Measurements from ENCODE around the gene ALPK1.

ALPK1 gene

DNA sequence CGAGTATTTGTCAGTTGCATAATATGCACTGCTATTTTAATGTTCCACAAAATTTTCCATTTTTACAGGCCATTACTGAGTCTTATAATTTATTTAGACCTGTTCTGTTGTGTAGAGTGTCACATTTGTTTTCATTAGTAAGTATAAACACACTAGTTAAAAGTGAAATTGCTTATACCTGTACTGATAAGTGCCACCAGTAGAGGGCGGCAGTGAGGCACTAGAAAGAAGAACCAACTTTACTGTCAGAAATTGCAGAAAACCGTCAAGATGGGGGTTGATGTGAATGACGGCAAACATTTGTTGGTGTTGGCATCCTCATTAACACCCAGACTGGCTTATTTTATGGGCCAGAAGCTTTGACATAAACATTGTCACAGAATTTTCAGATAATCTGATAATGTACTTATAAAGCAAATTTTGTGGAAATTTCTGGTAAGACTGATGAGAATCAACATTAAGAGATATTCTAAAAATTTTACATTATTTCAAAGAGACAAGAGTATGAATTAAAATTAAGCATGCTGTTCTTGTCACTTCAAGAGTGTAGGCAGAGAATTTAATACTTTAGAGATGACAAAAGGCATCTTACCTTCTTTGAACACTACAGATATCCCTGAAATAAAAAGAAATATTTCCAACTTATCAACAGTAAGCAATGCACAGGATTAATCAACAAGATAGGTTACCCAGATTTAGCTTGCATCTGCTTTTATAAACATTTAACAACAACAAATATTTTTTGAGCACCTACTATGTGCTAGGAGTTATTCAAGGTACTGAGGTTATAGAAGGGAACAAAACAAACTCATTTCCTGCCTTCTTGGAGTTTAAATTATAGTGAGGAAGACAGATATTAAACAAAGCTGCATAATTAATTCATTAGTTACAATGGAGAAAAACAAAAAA, 24.9 kb downstream of the ALPK1 start (continued):
- TF ChIP-seq OVOL3 (tag by site-specific recombination; IDR thresholded peaks at IDR 0.05), result no peak
- no peak for TF ChIP-seq ZNF623 (tag by site-specific recombination; IDR thresholded peaks at IDR 0.05)

DNA sequence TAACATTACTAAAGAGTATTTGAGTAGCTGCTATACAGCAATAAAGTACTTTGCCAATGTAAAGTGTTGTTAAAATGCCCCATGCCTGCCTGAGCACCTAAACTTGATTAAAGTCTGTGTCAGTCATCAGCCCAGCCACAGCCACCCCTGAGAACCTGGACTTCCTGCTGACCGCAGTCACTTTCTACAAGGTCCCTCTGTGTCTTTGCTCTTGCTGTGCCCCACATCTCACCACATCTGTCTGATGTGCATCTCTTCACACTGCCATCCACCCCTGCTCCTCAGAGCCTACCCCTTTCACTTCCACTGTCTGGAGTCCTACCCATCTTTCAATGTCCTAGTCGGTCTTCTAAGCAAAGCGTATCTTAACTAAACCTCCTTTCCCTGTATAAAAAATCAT, 25.7 kb downstream of the ALPK1 start:
- H3K27ac ChIP-seq (ENCODE audit: extremely low read depth, low read depth, low read length), result no peak overlapping the region
- no peaks in the 10 kb centered on the region for H3K9me3 ChIP-seq (ENCODE audit: control insufficient read depth, insufficient read depth, low read depth, low read length)
- POLR2A ChIA-PET, result no interaction called here
- no peaks in the 10 kb centered on the region for H3K36me3 ChIP-seq (ENCODE audit: control insufficient read depth in 2 of 2, insufficient read depth in 1 of 2, low read length in 2 of 2)
- CTCF ChIA-PET, result interaction anchor here (1.1 to 1.4 kb wide), 5 partner anchors 14 to 197 kb away, joined by 3 to 4 read pairs (median 3); no protein-coding TSS in a partner anchor
- H3K4me1 ChIP-seq (ENCODE audit: control insufficient read depth, insufficient read depth, low read length), result no peaks in the 10 kb centered on the region
- no peak overlapping the region for H3K4me3 ChIP-seq (ENCODE audit: low read depth, low read length)
- TF ChIP-seq, protein P1, sequence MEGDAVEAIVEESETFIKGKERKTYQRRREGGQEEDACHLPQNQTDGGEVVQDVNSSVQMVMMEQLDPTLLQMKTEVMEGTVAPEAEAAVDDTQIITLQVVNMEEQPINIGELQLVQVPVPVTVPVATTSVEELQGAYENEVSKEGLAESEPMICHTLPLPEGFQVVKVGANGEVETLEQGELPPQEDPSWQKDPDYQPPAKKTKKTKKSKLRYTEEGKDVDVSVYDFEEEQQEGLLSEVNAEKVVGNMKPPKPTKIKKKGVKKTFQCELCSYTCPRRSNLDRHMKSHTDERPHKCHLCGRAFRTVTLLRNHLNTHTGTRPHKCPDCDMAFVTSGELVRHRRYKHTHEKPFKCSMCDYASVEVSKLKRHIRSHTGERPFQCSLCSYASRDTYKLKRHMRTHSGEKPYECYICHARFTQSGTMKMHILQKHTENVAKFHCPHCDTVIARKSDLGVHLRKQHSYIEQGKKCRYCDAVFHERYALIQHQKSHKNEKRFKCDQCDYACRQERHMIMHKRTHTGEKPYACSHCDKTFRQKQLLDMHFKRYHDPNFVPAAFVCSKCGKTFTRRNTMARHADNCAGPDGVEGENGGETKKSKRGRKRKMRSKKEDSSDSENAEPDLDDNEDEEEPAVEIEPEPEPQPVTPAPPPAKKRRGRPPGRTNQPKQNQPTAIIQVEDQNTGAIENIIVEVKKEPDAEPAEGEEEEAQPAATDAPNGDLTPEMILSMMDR (tag by site-specific recombination; IDR thresholded peaks at IDR 0.05), result no peak
- TF ChIP-seq KLF7 (tag by site-specific recombination; IDR thresholded peaks at IDR 0.05; ENCODE audit: borderline replicate concordance) (no peak), ZEB2 (tag by site-specific recombination; IDR thresholded peaks at IDR 0.05) (no peak), ZBTB7A (tag by site-specific recombination; IDR thresholded peaks at IDR 0.05; ENCODE audit: low read depth) (no peak), ZNF16 (tag by site-specific recombination; IDR thresholded peaks at IDR 0.05; ENCODE audit: low read depth) (no peak), ZNF701 (tag by site-specific recombination; IDR thresholded peaks at IDR 0.05) (no peak), SCRT1 (tag by site-specific recombination; IDR thresholded peaks at IDR 0.05; ENCODE audit: borderline replicate concordance) (no peak), ZNF292 (tag by site-specific recombination; IDR thresholded peaks at IDR 0.05; ENCODE audit: borderline replicate concordance, low read depth) (no peak), ZNF664 (tag by site-specific recombination; IDR thresholded peaks at IDR 0.05) (no peak), ZNF366 (tag by site-specific recombination; conservative IDR thresholded peaks at IDR 0.05) (no peak), ZBTB1 (tag by site-specific recombination; IDR thresholded peaks at IDR 0.05) (no peak), ZNF558 (tag by site-specific recombination; IDR thresholded peaks at IDR 0.05) (no peak), SP3 (tag by site-specific recombination; IDR thresholded peaks at IDR 0.05) (no peak)
- TF ChIP-seq, protein P2, sequence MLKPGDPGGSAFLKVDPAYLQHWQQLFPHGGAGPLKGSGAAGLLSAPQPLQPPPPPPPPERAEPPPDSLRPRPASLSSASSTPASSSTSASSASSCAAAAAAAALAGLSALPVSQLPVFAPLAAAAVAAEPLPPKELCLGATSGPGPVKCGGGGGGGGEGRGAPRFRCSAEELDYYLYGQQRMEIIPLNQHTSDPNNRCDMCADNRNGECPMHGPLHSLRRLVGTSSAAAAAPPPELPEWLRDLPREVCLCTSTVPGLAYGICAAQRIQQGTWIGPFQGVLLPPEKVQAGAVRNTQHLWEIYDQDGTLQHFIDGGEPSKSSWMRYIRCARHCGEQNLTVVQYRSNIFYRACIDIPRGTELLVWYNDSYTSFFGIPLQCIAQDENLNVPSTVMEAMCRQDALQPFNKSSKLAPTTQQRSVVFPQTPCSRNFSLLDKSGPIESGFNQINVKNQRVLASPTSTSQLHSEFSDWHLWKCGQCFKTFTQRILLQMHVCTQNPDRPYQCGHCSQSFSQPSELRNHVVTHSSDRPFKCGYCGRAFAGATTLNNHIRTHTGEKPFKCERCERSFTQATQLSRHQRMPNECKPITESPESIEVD (tag by site-specific recombination; IDR thresholded peaks at IDR 0.05), result no peak
- TF ChIP-seq, protein P3, sequence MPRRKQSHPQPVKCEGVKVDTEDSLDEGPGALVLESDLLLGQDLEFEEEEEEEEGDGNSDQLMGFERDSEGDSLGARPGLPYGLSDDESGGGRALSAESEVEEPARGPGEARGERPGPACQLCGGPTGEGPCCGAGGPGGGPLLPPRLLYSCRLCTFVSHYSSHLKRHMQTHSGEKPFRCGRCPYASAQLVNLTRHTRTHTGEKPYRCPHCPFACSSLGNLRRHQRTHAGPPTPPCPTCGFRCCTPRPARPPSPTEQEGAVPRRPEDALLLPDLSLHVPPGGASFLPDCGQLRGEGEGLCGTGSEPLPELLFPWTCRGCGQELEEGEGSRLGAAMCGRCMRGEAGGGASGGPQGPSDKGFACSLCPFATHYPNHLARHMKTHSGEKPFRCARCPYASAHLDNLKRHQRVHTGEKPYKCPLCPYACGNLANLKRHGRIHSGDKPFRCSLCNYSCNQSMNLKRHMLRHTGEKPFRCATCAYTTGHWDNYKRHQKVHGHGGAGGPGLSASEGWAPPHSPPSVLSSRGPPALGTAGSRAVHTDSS (tag by site-specific recombination; IDR thresholded peaks at IDR 0.05), result no peak
- TF ChIP-seq, protein P4, sequence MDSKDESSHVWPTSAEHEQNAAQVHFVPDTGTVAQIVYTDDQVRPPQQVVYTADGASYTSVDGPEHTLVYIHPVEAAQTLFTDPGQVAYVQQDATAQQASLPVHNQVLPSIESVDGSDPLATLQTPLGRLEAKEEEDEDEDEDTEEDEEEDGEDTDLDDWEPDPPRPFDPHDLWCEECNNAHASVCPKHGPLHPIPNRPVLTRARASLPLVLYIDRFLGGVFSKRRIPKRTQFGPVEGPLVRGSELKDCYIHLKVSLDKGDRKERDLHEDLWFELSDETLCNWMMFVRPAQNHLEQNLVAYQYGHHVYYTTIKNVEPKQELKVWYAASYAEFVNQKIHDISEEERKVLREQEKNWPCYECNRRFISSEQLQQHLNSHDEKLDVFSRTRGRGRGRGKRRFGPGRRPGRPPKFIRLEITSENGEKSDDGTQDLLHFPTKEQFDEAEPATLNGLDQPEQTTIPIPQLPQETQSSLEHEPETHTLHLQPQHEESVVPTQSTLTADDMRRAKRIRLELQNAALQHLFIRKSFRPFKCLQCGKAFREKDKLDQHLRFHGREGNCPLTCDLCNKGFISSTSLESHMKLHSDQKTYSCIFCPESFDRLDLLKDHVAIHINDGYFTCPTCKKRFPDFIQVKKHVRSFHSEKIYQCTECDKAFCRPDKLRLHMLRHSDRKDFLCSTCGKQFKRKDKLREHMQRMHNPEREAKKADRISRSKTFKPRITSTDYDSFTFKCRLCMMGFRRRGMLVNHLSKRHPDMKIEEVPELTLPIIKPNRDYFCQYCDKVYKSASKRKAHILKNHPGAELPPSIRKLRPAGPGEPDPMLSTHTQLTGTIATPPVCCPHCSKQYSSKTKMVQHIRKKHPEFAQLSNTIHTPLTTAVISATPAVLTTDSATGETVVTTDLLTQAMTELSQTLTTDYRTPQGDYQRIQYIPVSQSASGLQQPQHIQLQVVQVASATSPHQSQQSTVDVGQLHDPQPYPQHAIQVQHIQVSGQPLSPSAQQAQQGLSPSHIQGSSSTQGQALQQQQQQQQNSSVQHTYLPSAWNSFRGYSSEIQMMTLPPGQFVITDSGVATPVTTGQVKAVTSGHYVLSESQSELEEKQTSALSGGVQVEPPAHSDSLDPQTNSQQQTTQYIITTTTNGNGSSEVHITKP (tag by site-specific recombination; IDR thresholded peaks at IDR 0.05), result no peak
- TF ChIP-seq, protein P5, sequence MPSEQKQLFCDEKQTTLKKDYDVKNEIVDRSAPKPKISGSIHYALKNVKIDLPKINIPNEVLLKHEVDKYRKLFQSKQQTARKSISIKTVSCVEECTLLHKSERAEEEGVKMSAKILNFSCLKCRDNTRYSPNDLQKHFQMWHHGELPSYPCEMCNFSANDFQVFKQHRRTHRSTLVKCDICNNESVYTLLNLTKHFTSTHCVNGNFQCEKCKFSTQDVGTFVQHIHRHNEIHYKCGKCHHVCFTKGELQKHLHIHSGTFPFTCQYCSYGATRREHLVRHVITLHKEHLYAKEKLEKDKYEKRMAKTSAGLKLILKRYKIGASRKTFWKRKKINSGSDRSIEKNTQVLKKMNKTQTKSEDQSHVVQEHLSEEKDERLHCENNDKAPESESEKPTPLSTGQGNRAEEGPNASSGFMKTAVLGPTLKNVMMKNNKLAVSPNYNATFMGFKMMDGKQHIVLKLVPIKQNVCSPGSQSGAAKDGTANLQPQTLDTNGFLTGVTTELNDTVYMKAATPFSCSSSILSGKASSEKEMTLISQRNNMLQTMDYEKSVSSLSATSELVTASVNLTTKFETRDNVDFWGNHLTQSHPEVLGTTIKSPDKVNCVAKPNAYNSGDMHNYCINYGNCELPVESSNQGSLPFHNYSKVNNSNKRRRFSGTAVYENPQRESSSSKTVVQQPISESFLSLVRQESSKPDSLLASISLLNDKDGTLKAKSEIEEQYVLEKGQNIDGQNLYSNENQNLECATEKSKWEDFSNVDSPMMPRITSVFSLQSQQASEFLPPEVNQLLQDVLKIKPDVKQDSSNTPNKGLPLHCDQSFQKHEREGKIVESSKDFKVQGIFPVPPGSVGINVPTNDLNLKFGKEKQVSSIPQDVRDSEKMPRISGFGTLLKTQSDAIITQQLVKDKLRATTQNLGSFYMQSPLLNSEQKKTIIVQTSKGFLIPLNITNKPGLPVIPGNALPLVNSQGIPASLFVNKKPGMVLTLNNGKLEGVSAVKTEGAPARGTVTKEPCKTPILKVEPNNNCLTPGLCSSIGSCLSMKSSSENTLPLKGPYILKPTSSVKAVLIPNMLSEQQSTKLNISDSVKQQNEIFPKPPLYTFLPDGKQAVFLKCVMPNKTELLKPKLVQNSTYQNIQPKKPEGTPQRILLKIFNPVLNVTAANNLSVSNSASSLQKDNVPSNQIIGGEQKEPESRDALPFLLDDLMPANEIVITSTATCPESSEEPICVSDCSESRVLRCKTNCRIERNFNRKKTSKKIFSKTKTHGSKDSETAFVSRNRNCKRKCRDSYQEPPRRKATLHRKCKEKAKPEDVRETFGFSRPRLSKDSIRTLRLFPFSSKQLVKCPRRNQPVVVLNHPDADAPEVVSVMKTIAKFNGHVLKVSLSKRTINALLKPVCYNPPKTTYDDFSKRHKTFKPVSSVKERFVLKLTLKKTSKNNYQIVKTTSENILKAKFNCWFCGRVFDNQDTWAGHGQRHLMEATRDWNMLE (tag by site-specific recombination; conservative IDR thresholded peaks at IDR 0.05; ENCODE audit: low read depth), result no peak
